ENCODE measurements around the gene TSSK3. TPM values are rescaled to one million over a fixed set of nuclear protein-coding genes. Genes with fewer than 3 reads are reported as not detected.

TSSK3 gene
- total RNA-seq, 1 experiment from 2014 or later = 1.6 TPM

GRCh38 chr1:32332290-32333079, 29.9 kb upstream of the TSSK3 start:
- H3K18ac ChIP-seq (ENCODE audit: insufficient read length, low read depth, low read length) = no peak overlapping the region
- peaks cover 11% of the 10 kb centered on the region for H3K23me2 ChIP-seq (ENCODE audit: insufficient read length, low read depth, low read length, poor library complexity, severe bottlenecking)
- H4K91ac ChIP-seq (ENCODE audit: insufficient read length, low read depth, low read length) = no peak overlapping the region
- no peak overlapping the region for H3K9ac ChIP-seq (ENCODE audit: extremely low read depth, insufficient read length, low read length)
- Mint-ChIP-seq H3K27me3 (ENCODE audit: low read depth) (peaks cover 15% of the 10 kb centered on the region), H3K4me3 (peak overlapping the region; percentile 12 to 57; a peak in 2 of 5 replicates), H3K9me3 (no peaks in the 10 kb centered on the region; a peak in 1 of 5 replicates), H3K27ac (peak overlapping the region; percentile 81 to 93 (median 91); a peak in 5 of 7 replicates), H3K36me3 (ENCODE audit: insufficient read depth in 1 of 3, low read depth in 3 of 3) (peaks cover 38 to 76% (median 65%) of the 10 kb centered on the region in 3 experiments), H3K4me1 (peaks cover 31 to 43% of the 10 kb centered on the region in 2 experiments)
- no peak overlapping the region for H3T11ph ChIP-seq (ENCODE audit: low read length)
- H3K27me3 ChIP-seq (ENCODE audit: insufficient read depth, low read length) = peaks cover 2% of the 10 kb centered on the region; the same call in 1 of the 2 replicates
- no peak for DNase-seq
- H2BK120ac ChIP-seq (ENCODE audit: low read depth, low read length, poor library complexity, severe bottlenecking) = no peak overlapping the region
- no peak overlapping the region for H3K4me2 ChIP-seq (ENCODE audit: insufficient read depth, insufficient read length, low read length)
- H3K9me3 ChIP-seq (ENCODE audit: control insufficient read depth, low read depth, low read length) = no peaks in the 10 kb centered on the region
- no peak overlapping the region for H3K27ac ChIP-seq (ENCODE audit: insufficient read length, low read depth, low read length)
- no peak overlapping the region for H3K4ac ChIP-seq (ENCODE audit: low read depth, low read length)
- WGBS (ENCODE audit: extremely low coverage, insufficient read length, low lambda C conversion rate) = no CpG with 5 or more reads among the region's 3 CpGs
- no peak overlapping the region for H3K56ac ChIP-seq (ENCODE audit: insufficient read length, low read depth, low read length)
- H2BK5ac ChIP-seq (ENCODE audit: insufficient read length, low read length) = no peak overlapping the region
- H2BK12ac ChIP-seq (ENCODE audit: insufficient read length, low read depth, low read length) = no peak overlapping the region
- H3K79me2 ChIP-seq (ENCODE audit: insufficient read depth, low read length) = peaks cover 6% of the 10 kb centered on the region; the same call in 1 of the 2 replicates
- H3K14ac ChIP-seq (ENCODE audit: insufficient read depth, low read length) = no peak overlapping the region
- H3K23ac ChIP-seq (ENCODE audit: insufficient read length, low read depth, low read length) = no peak overlapping the region
- H2AFZ ChIP-seq (ENCODE audit: low read length) = no peak overlapping the region
- TF ChIP-seq CTCF (conservative IDR thresholded peaks at IDR 0.05) = no peak
- H4K5ac ChIP-seq (ENCODE audit: insufficient read length, low read depth, low read length) = no peak overlapping the region
- no peaks in the 10 kb centered on the region for H3K79me1 ChIP-seq (ENCODE audit: insufficient read depth, low read depth, low read length, poor library complexity, severe bottlenecking)
- H2BK15ac ChIP-seq (ENCODE audit: low read depth, low read length) = no peak overlapping the region
- no peak overlapping the region for H2BK20ac ChIP-seq (ENCODE audit: low read depth, low read length, poor library complexity, severe bottlenecking)
- no peak overlapping the region for H4K8ac ChIP-seq (replicated peaks; ENCODE audit: insufficient read length, low read depth, low read length)
- no peaks in the 10 kb centered on the region for H4K20me1 ChIP-seq (ENCODE audit: control insufficient read depth, insufficient read depth, insufficient read length)
- H2AK5ac ChIP-seq (ENCODE audit: insufficient read length, low read length) = no peak overlapping the region
- peaks cover 3% of the 10 kb centered on the region; the same call in 1 of the 2 replicates for H3K4me1 ChIP-seq (ENCODE audit: insufficient read depth, low read length)

All from H9 (cell line).